WTC11 (cell line): Measurements from ENCODE around the gene WDR18.

Experiments used
- TCF7 ChIP-seq: sonication (generic); formaldehyde crosslinking; IDR thresholded peaks from 2 replicates; pipeline ENCODE4 v1.8.0; 2022; ENCODE audit warnings: mild to moderate bottlenecking, low read depth, missing genetic modification reagents, moderate library complexity
- TEAD4 ChIP-seq: sonication (generic); formaldehyde crosslinking; IDR thresholded peaks from 2 replicates; pipeline ENCODE4 v1.8.0; 2022; ENCODE audit warnings: mild to moderate bottlenecking, missing genetic modification reagents
- TP53 ChIP-seq: sonication (generic); formaldehyde crosslinking; IDR thresholded peaks from 2 replicates; pipeline ENCODE4 v1.8.1; 2023; ENCODE audit warnings: mild to moderate bottlenecking, missing genetic modification reagents
- ZBTB21 ChIP-seq: sonication (generic); formaldehyde crosslinking; IDR thresholded peaks from 2 replicates; pipeline ENCODE4 v1.8.1; 2023; ENCODE audit warnings: mild to moderate bottlenecking, missing genetic modification reagents, borderline replicate concordance
- TF ChIP-seq, protein P1 (sequence below): sonication (generic); formaldehyde crosslinking; IDR thresholded peaks from 2 replicates; pipeline ENCODE4 v1.8.0; 2022; ENCODE audit warnings: mild to moderate bottlenecking, missing genetic modification reagents
- TF ChIP-seq, protein P2 (sequence below): sonication (generic); formaldehyde crosslinking; IDR thresholded peaks from 2 replicates; pipeline ENCODE4 v1.8.0; 2022; ENCODE audit warnings: mild to moderate bottlenecking, missing genetic modification reagents
- TF ChIP-seq, protein P3 (sequence below): fragments of 200-600 bp; IDR thresholded peaks from 2 replicates; pipeline ENCODE4 v1.8.0; 2022; ENCODE audit warnings: antibody characterized with exemption

DNA sequence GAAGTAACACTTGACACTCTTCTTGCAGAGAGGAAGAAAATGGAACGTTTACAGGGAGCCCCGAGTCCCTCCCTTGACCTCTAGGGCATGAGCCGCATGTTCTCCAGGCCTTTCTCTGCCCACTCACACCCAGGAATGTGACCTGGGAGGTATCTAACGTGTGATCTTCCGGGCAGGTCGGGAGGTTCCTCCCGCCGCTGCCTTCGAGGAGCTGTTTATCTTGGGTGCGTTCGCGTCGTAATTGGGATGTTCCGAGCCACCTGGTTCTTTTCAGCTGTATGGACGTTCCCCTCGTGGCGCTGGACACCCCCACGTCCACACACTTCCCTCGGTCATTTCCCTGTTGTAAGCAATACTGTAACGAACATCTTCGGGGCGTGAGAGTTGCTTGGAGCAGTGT lies 44.7 kb upstream of the WDR18 start:
- TF ChIP-seq, protein P1, sequence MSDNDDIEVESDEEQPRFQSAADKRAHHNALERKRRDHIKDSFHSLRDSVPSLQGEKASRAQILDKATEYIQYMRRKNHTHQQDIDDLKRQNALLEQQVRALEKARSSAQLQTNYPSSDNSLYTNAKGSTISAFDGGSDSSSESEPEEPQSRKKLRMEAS (CRISPR knock-in tag) = no peak
- TF ChIP-seq ZBTB21 (CRISPR knock-in tag) (no peak), TP53 (CRISPR knock-in tag) (no peak), TCF7 (CRISPR knock-in tag) (no peak), TEAD4 (CRISPR knock-in tag) (no peak)
- TF ChIP-seq, protein P2, sequence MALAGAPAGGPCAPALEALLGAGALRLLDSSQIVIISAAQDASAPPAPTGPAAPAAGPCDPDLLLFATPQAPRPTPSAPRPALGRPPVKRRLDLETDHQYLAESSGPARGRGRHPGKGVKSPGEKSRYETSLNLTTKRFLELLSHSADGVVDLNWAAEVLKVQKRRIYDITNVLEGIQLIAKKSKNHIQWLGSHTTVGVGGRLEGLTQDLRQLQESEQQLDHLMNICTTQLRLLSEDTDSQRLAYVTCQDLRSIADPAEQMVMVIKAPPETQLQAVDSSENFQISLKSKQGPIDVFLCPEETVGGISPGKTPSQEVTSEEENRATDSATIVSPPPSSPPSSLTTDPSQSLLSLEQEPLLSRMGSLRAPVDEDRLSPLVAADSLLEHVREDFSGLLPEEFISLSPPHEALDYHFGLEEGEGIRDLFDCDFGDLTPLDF (CRISPR knock-in tag) = no peak
- TF ChIP-seq, protein P3, sequence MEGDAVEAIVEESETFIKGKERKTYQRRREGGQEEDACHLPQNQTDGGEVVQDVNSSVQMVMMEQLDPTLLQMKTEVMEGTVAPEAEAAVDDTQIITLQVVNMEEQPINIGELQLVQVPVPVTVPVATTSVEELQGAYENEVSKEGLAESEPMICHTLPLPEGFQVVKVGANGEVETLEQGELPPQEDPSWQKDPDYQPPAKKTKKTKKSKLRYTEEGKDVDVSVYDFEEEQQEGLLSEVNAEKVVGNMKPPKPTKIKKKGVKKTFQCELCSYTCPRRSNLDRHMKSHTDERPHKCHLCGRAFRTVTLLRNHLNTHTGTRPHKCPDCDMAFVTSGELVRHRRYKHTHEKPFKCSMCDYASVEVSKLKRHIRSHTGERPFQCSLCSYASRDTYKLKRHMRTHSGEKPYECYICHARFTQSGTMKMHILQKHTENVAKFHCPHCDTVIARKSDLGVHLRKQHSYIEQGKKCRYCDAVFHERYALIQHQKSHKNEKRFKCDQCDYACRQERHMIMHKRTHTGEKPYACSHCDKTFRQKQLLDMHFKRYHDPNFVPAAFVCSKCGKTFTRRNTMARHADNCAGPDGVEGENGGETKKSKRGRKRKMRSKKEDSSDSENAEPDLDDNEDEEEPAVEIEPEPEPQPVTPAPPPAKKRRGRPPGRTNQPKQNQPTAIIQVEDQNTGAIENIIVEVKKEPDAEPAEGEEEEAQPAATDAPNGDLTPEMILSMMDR = no peak
